Activated CD8-positive, alpha-beta T cell treated with anti-CD3 and anti-CD28 coated beads for 36 hours (primary cell): Measurements from ENCODE around the gene CACNB3. TPM values are rescaled to one million over a fixed set of nuclear protein-coding genes. Genes with fewer than 3 reads are reported as not detected.

Experiments
- ATAC-seq: fragments of 200-7000 bp; cut with Tn5 transposase; one replicate; pipeline ENCODE4 v1.10.0; 2021; ENCODE audit warnings: mild to moderate bottlenecking, moderate library complexity
- CTCF ChIA-PET: fragments of 350-600 bp; sonication (Branson Sonifier 250); formaldehyde crosslinking; loops from one replicate; lab custom pipeline; 2021; ENCODE audit warnings: antibody characterized with exemption; lab: Charles Lee
- POLR2A ChIA-PET: fragments of 350-600 bp; sonication (Branson Sonifier 250); formaldehyde crosslinking; loops from one replicate; lab custom pipeline; 2021; ENCODE audit warnings: antibody characterized with exemption; lab: Charles Lee
- DNase-seq: peaks from one replicate; pipeline ENCODE4 v3.0.0-alpha.2; 2020
- H3K27ac Mint-ChIP-seq: one replicate; pipeline ENCODE4 v1.8.0; 2021; ENCODE audit warnings: mild to moderate bottlenecking, mixed read lengths
- H3K27me3 Mint-ChIP-seq: one replicate; pipeline ENCODE4 v1.8.0; 2021; ENCODE audit warnings: mixed read lengths
- H3K36me3 Mint-ChIP-seq: one replicate; pipeline ENCODE4 v1.8.0; 2021; ENCODE audit warnings: low read depth, mixed read lengths
- H3K4me1 Mint-ChIP-seq: one replicate; pipeline ENCODE4 v1.8.0; 2021; ENCODE audit warnings: low read depth, mixed read lengths
- H3K4me3 Mint-ChIP-seq: one replicate; pipeline ENCODE4 v1.8.0; 2021; ENCODE audit warnings: mild to moderate bottlenecking, moderate library complexity, mixed read lengths
- H3K9me3 Mint-ChIP-seq: one replicate; pipeline ENCODE4 v1.8.0; 2021; ENCODE audit warnings: mixed read lengths
- CTCF ChIP-seq: fragments of 200-600 bp; IDR thresholded peaks from one replicate; pipeline ENCODE4 v1.8.0; 2022; ENCODE audit warnings: antibody characterized with exemption, mild to moderate bottlenecking
- intact Hi-C: fragments of 100-400 bp; cut with micrococcal nuclease; formaldehyde crosslinking; loops from one replicate; pipeline ENCODE4 v1.10.0; 2022
- total RNA-seq, 2 experiments: library from RNA; stranded (reverse); gene quantifications; one replicate each; pipeline ENCODE4 v1.2.3, GENCODE V29; 2021

The CACNB3 gene
- total RNA-seq, 2 experiments from 2014 or later: 7.7 to 8.2 TPM

GRCh38 chr12:48777501-48778400, 40.5 kb upstream of the CACNB3 start:
- TF ChIP-seq CTCF: no peak
- CTCF ChIA-PET: interaction anchor here (1.1 kb wide), 1 partner anchor 15 kb away, joined by 3 read pairs; no protein-coding TSS in a partner anchor
- no peaks in the 10 kb centered on the region for H3K36me3 Mint-ChIP-seq
- H3K4me1 Mint-ChIP-seq: no peaks in the 10 kb centered on the region
- DNase-seq (no peak), ATAC-seq (no peak)
- no peaks in the 10 kb centered on the region for H3K9me3 Mint-ChIP-seq
- no peaks in the 10 kb centered on the region for H3K27me3 Mint-ChIP-seq
- POLR2A ChIA-PET: no interaction called here
- intact Hi-C loops: no loop called here
- no peak overlapping the region for H3K4me3 Mint-ChIP-seq
- no peak overlapping the region for H3K27ac Mint-ChIP-seq

- intact Hi-C loops: no loop called here
- no peak for ATAC-seq
- ChIA-PET CTCF (interaction anchor here (1.0 to 3.6 kb wide), 3 partner anchors 15 to 23 kb away, joined by 3 to 13 read pairs (median 8); no protein-coding TSS in a partner anchor), POLR2A (interaction anchor here (1.2 kb wide), 1 partner anchor 21 kb away, joined by 3 read pairs; no protein-coding TSS in a partner anchor)
- no peak for DNase-seq
- TF ChIP-seq CTCF: no peak
- H3K27ac Mint-ChIP-seq: no peak overlapping the region
- no peak overlapping the region for H3K4me3 Mint-ChIP-seq
- no peaks in the 10 kb centered on the region for H3K4me1 Mint-ChIP-seq
- no peaks in the 10 kb centered on the region for H3K36me3 Mint-ChIP-seq
- H3K27me3 Mint-ChIP-seq: peaks cover 5% of the 10 kb centered on the region
- no peaks in the 10 kb centered on the region for H3K9me3 Mint-ChIP-seq
These were observed 38.4 kb upstream of the CACNB3 start for GRCh38 chr12:48779869-48780268.

- POLR2A ChIA-PET: interaction anchor here (1.2 kb wide), 1 partner anchor 22 kb away, joined by 3 read pairs; no protein-coding TSS in a partner anchor
- no peaks in the 10 kb centered on the region for H3K36me3 Mint-ChIP-seq
These were observed 37.8 kb upstream of the CACNB3 start for GRCh38 chr12:48780381-48781025.

GRCh38 chr12:48781750-48782456, 36.4 kb upstream of the CACNB3 start:
- ChIA-PET CTCF (interaction anchor here (1.8 to 3.6 kb wide), 2 partner anchors 13 to 29 kb away, joined by 4 to 13 read pairs; no protein-coding TSS in a partner anchor), POLR2A (no interaction called here)
- no peaks in the 10 kb centered on the region for H3K36me3 Mint-ChIP-seq
- no peaks in the 10 kb centered on the region for H3K4me1 Mint-ChIP-seq
- H3K9me3 Mint-ChIP-seq: no peaks in the 10 kb centered on the region
- peaks cover 17% of the 10 kb centered on the region for H3K27me3 Mint-ChIP-seq
- ATAC-seq (no peak), DNase-seq (no peak)
- H3K4me3 Mint-ChIP-seq: no peak overlapping the region
- TF ChIP-seq CTCF: no peak
- intact Hi-C loops: no loop called here
- H3K27ac Mint-ChIP-seq: no peak overlapping the region

More at GRCh38 chr12:48780381-48781025, 37.8 kb upstream of the CACNB3 start:
- Mint-ChIP-seq H3K9me3 (no peaks in the 10 kb centered on the region), H3K27ac (no peak overlapping the region), H3K4me3 (no peak overlapping the region), H3K27me3 (peaks cover 8% of the 10 kb centered on the region), H3K4me1 (no peaks in the 10 kb centered on the region)
- CTCF ChIA-PET: interaction anchor here (1.0 to 3.6 kb wide), 4 partner anchors 14 to 27 kb away, joined by 3 to 13 read pairs (median 6); no protein-coding TSS in a partner anchor
- intact Hi-C loops: no loop called here
- no peak for TF ChIP-seq CTCF
- ATAC-seq (no peak), DNase-seq (no peak)
